Ovary (tissue), 9 donors: ENCODE data around the gene NID2. TPM values are rescaled to one million over a fixed set of nuclear protein-coding genes. Genes with fewer than 3 reads are reported as not detected.
A peak's percentile ranks its signal among the peaks of the same experiment; 100 is the strongest.

Experiments
- DNase-seq, 5 donors: peaks; one replicate each; pipeline ENCODE4 v3.0.0-alpha.2; 2019 to 2020
- H3K27ac ChIP-seq, 2 donors: fragments of 200-600 bp; one replicate each; pipeline versions ENCODE4 v1.5.1 to v1.8.0; 2019 to 2022
- H3K27me3 ChIP-seq: fragments of 200-600 bp; one replicate; pipeline ENCODE4 v1.8.0; 2022
- H3K36me3 ChIP-seq: fragments of 200-600 bp; sonication (generic); one replicate; pipeline ENCODE4 v1.5.1; 2019
- H3K4me1 ChIP-seq: one replicate; pipeline ENCODE4 v1.8.1; 2013; ENCODE audit warnings: mild to moderate bottlenecking, moderate library complexity; ENCODE audit not compliant: insufficient read depth
- H3K4me3 ChIP-seq: fragments of 200-600 bp; sonication (generic); one replicate; pipeline ENCODE4 v1.5.1; 2017
- H3K9me3 ChIP-seq, 2 donors: fragments of 200-600 bp in 1 of 2; sonication (generic) in 1 of 2; one replicate each; pipeline versions ENCODE4 v1.5.1 to v1.8.1; 2013 to 2019; ENCODE audit warnings: mild to moderate bottlenecking in 1 of 2, moderate library complexity in 1 of 2
- EP300 ChIP-seq: sonication (generic); formaldehyde crosslinking; IDR thresholded peaks from one replicate; pipeline ENCODE4 v1.6.1; 2017; ENCODE audit warnings: antibody characterized with exemption
- POLR2A ChIP-seq: fragments of 450-650 bp; IDR thresholded peaks from one replicate; pipeline ENCODE4 v1.6.1; 2017; ENCODE audit warnings: antibody characterized with exemption, mild to moderate bottlenecking, moderate library complexity
- WGBS, 3 donors: extraction: QIAGEN DNeasy Blood & Tissue Kit in 1 of 3; methylation state at CpG; one replicate each; pipeline versions ENCODE4 v1.1.5 to v1.1.7; 2013 to 2017; 5-methylcytosine and 5-hydroxymethylcytosine counted together
- intact Hi-C, 4 donors: fragments of 100-400 bp; cut with DNase I; formaldehyde crosslinking; loops; one replicate each; pipeline versions ENCODE4 v1.11.0 to v1.15.1; 2022 to 2023
- polyA plus RNA-seq, 2 donors: library from polyadenylated mRNA; stranded (reverse); fragments of 200-250 nt in 1 of 2; fragments of 350-450 nt in 1 of 2; fragmentation: Illumina TruSeq in 1 of 2; extraction: RNeasy Lipid Tissue Mini Kit (QIAGEN cat#74804) in 1 of 2; gene quantifications; one replicate each; pipeline ENCODE4 v1.2.3, GENCODE V29; 2013 to 2014
- total RNA-seq, 7 donors: library from RNA; depleted of rRNA in 2 of 7; stranded (reverse); fragments of >200 nt in 2 of 7; fragmentation: NEBNext Ultra II Directional in 3 of 7; extraction: Animal tissue kit (Norgen Biotek cat#: 25700) in 3 of 7; gene quantifications; one replicate each; pipeline versions ENCODE4 v1.1.0 to v1.2.4, GENCODE V29; 2016 to 2023
- TF ChIP-seq, protein P1 (sequence below), 3 donors: fragments of 450-650 bp in 2 of 3; fragments of 200-600 bp in 1 of 3; IDR thresholded peaks; one replicate each; pipeline versions ENCODE4 v1.5.1 to v1.8.0; 2016 to 2022; ENCODE audit warnings: antibody characterized with exemption in 3 of 3, mild to moderate bottlenecking in 1 of 3
- donor health status: DM: no; HTN: no; CAD: no; lungs with moderate emphysema.
- donor health status: DM: no; HTN: no; CAD: no.
- donor health status: Bipolar disorder and iron deficiency.
- donor health status: DM: yes; HTN: yes; CAD: no.
- donor health status: DM: no; HTN: no; CAD: no.
- donor health status: DM: yes; HTN: yes; CAD: no.

NID2 gene
- total and polyA plus RNA-seq, 9 donors = 31.5 to 83.8 (median 47.2) TPM

DNA sequence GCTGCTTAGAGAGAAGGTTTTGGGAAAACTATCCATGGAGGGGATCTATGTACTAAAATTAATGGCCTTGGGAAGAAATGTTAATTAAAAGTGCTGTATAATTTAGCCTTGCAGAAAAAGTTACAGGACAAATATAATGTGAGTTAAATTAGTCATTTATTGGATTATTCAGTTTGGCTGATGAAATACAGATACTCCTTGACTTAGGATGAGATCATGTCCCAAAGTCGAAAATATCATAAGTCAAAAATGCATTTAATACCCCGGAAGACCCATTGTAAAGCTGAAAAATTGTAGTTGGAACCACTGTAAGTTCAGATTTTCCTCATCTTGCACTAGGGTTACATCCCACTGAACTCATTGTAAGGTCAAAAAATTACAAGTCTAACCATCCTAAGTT is 69.8 kb downstream of the NID2 start:
- intact Hi-C loops = loop anchor here in 2 of 4 donors (5.0 kb wide), 1 partner anchor 133 kb away; no protein-coding TSS in a partner anchor
- H3K27ac ChIP-seq = no peak overlapping the region
- TF ChIP-seq EP300 (no peak), POLR2A (no peak)
- TF ChIP-seq, protein P1, sequence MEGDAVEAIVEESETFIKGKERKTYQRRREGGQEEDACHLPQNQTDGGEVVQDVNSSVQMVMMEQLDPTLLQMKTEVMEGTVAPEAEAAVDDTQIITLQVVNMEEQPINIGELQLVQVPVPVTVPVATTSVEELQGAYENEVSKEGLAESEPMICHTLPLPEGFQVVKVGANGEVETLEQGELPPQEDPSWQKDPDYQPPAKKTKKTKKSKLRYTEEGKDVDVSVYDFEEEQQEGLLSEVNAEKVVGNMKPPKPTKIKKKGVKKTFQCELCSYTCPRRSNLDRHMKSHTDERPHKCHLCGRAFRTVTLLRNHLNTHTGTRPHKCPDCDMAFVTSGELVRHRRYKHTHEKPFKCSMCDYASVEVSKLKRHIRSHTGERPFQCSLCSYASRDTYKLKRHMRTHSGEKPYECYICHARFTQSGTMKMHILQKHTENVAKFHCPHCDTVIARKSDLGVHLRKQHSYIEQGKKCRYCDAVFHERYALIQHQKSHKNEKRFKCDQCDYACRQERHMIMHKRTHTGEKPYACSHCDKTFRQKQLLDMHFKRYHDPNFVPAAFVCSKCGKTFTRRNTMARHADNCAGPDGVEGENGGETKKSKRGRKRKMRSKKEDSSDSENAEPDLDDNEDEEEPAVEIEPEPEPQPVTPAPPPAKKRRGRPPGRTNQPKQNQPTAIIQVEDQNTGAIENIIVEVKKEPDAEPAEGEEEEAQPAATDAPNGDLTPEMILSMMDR (IDR thresholded peaks at IDR 0.05) = no peak
- H3K4me3 ChIP-seq = no peak overlapping the region
- WGBS, 3 donors = 59 to 75% (median 64%) methylated on average over 2 of the region's 2 CpGs
- H3K9me3 ChIP-seq = no peaks in the 10 kb centered on the region
- DNase-seq = no peak
- H3K27me3 ChIP-seq = no peaks in the 10 kb centered on the region
- no peaks in the 10 kb centered on the region for H3K4me1 ChIP-seq
- H3K36me3 ChIP-seq = no peaks in the 10 kb centered on the region

DNA sequence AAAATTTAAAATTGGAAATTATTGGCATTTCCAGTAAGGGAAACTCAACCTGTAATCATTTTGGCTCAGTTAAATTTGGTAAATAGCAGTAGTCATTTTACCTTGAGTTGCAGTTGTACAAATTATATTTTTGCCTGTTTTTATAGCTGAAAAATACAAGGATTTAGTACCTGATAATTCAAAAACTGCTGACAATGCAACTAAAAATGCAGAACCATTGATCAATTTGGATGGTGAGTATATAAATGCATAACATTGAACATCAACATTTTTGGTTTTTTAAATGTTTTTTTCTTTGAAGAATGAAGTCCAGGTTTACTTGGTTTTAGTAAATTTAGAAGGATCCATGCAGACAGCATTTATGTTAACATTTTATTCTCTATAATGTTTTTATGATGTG is 70.5 kb downstream of the NID2 start:
- H3K36me3 ChIP-seq = no peaks in the 10 kb centered on the region
- intact Hi-C loops = loop anchor here in 2 of 4 donors (5.0 kb wide), 1 partner anchor 134 kb away; no protein-coding TSS in a partner anchor
- no peaks in the 10 kb centered on the region for H3K4me1 ChIP-seq

DNA sequence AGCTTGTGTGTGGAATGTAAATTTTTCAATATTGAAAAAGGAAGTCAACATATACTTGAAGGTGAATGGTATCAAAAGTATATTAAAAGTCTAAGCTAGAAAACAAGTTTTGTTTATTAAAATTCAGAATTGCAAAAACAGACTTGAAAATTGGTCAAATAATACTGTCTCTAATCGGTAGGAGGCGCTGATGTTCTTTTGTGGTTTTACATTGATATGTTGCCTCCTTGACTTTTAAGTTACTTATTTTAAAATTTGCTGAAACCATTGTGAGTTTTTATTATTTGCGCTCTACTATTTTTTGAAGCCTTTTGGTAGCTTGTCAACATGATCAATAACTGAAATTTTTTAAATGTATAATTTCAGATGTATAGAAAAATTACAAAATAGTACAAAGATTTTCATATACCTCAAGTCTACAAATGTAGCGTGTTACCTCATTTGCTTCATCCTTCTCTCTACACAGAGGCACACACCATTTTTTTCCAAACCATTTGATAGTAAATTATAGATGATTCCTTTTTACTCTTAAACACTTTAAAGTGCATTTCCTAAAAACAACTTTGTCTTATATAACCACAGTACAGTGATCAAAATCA is 72.6 kb downstream of the NID2 start:
- no peak for DNase-seq
- WGBS, 3 donors = 45 to 50% (median 48%) methylated on average over 4 of the region's 4 CpGs
- H3K36me3 ChIP-seq = no peaks in the 10 kb centered on the region
- intact Hi-C loops = loop anchor here in 2 of 4 donors (5.0 kb wide), 1 partner anchor 136 kb away; no protein-coding TSS in a partner anchor
- H3K9me3 ChIP-seq = no peaks in the 10 kb centered on the region
- TF ChIP-seq EP300 = no peak
- TF ChIP-seq, protein P1 (IDR thresholded peaks at IDR 0.05) = peak; percentile 45 to 75 (median 55)
- no peak overlapping the region for H3K27ac ChIP-seq
- no peaks in the 10 kb centered on the region for H3K4me1 ChIP-seq
- H3K4me3 ChIP-seq = no peak overlapping the region
- no peaks in the 10 kb centered on the region for H3K27me3 ChIP-seq

More for the DNA sequence above, 70.5 kb downstream of the NID2 start:
- no peak for DNase-seq
- no peak overlapping the region for H3K27ac ChIP-seq
- no peaks in the 10 kb centered on the region for H3K27me3 ChIP-seq
- no peak for TF ChIP-seq POLR2A
- TF ChIP-seq EP300 = no peak
- TF ChIP-seq, protein P1 (IDR thresholded peaks at IDR 0.05) = no peak
- H3K9me3 ChIP-seq = no peaks in the 10 kb centered on the region
- no peak overlapping the region for H3K4me3 ChIP-seq

DNA sequence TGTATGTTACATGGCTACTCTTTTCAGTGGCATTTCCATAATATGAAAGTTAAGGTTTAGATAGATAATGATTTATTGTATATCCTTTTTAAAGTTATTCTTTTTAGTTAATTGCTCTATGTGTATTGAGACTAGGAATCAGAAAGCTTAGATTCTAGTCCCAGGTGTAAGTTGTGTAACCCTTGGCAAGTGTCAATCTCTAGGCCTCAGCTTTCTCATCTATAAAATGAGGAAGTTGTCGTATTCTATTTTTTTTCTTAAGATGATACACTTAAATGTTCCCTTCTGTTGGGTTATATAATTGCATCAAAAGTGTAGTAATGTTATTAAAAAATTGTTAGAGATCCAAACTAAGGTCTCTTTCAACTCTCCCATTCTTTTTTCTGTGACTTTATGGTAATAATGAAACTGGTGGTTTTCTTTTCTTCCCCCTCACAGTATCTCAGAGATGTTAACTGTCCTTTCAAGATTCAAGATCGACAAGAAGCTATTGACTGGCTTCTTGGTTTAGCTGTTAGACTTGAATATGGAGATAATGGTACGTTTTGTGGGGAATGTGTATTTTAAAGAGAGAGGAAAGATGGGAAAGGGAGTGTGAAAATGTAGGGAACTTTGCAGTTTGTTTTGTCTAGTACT is 75.5 kb downstream of the NID2 start:
- Histone ChIP-seq H3K27ac (no peak overlapping the region), H3K9me3 (no peaks in the 10 kb centered on the region), H3K27me3 (no peaks in the 10 kb centered on the region), H3K36me3 (no peaks in the 10 kb centered on the region), H3K4me1 (peaks cover 3% of the 10 kb centered on the region), H3K4me3 (no peak overlapping the region)
- DNase-seq = no peak
- TF ChIP-seq, protein P1 (IDR thresholded peaks at IDR 0.05) = no peak
- no peak for TF ChIP-seq EP300
- TF ChIP-seq POLR2A = no peak
- intact Hi-C loops = loop anchor here in 2 of 4 donors (5.0 kb wide), 3 partner anchors 74 to 319 kb away; partner anchors contain the start of genes NID2 (in 1 of the 2) and PTGER2 (in 1 of the 2)
- WGBS, 3 donors = 69 to 74% (median 69%) methylated on average over 3 of the region's 3 CpGs
